Activated CD4-positive, alpha-beta T cell treated with anti-CD3 and anti-CD28 coated beads, Interleukin-2, amount 50 U/mL, for 48 hours (primary cell): ENCODE data around the gene ALDH3B1.
"Not testable (repeated sequence)": the region's sequence is repeated elsewhere in the genome, so short reads cannot be mapped to it uniquely, and the experiment has no call there.

ENCODE experiments used
- DNase-seq, 2 experiments: peaks; one replicate each; pipeline ENCODE4 v3.0.0-alpha.2; 2020

Gene ALDH3B1

GRCh38 chr11:68010090-68011041, at the start of gene ALDH3B1:
ALDH3B1 (plus strand) TSS chr11:68010327; CDS start chr11:68015298, 4,971 bp downstream.
- DNase-seq, result no peak

- DNase-seq, result not testable (repeated sequence)
Measured at GRCh38 chr11:67963217-67963616, 46.9 kb upstream of the ALDH3B1 start.

GRCh38 chr11:67963879-67964278, 46.2 kb upstream of the ALDH3B1 start:
- DNase-seq, result not testable (repeated sequence)

GRCh38 chr11:67964746-67965145, 45.4 kb upstream of the ALDH3B1 start:
- not testable (repeated sequence) for DNase-seq

- not testable (repeated sequence) for DNase-seq
Measured at GRCh38 chr11:67965830-67966348, 44.2 kb upstream of the ALDH3B1 start.

GRCh38 chr11:67974746-67975145, 35.4 kb upstream of the ALDH3B1 start:
- not testable (repeated sequence) for DNase-seq

- DNase-seq, result not testable (repeated sequence)
Measured at GRCh38 chr11:67978766-67979418, 31.2 kb upstream of the ALDH3B1 start.

GRCh38 chr11:67981226-67981625, 28.9 kb upstream of the ALDH3B1 start:
- DNase-seq, result not testable (repeated sequence)

- not testable (repeated sequence) for DNase-seq
Measured at GRCh38 chr11:67982255-67982857, 27.8 kb upstream of the ALDH3B1 start.

- DNase-seq, result no peak
Measured at GRCh38 chr11:67983951-67984350, 26.2 kb upstream of the ALDH3B1 start.

- DNase-seq, result not testable (repeated sequence)
Measured at GRCh38 chr11:67985302-67985701, 24.8 kb upstream of the ALDH3B1 start.

GRCh38 chr11:67990546-67991346, 19.4 kb upstream of the ALDH3B1 start:
- DNase-seq, result not testable (repeated sequence)

- not testable (repeated sequence) for DNase-seq
Measured at GRCh38 chr11:67991347-67992121, 18.6 kb upstream of the ALDH3B1 start.

GRCh38 chr11:67993821-67994220, 16.3 kb upstream of the ALDH3B1 start:
- DNase-seq, result peak; percentile 39 to 54

- not testable (repeated sequence) for DNase-seq
Measured at GRCh38 chr11:67994387-67994786, 15.7 kb upstream of the ALDH3B1 start.

GRCh38 chr11:67995129-67995528, 15.0 kb upstream of the ALDH3B1 start:
- not testable (repeated sequence) for DNase-seq

- not testable (repeated sequence) for DNase-seq
Measured at GRCh38 chr11:67995579-67995978, 14.5 kb upstream of the ALDH3B1 start.

- no peak for DNase-seq
Measured at GRCh38 chr11:67996051-67996450, 14.1 kb upstream of the ALDH3B1 start.

- peak; percentile 54 to 62 for DNase-seq
Measured at GRCh38 chr11:67996622-67997474, 13.3 kb upstream of the ALDH3B1 start.

GRCh38 chr11:67997475-67997921, 12.6 kb upstream of the ALDH3B1 start:
- no peak for DNase-seq
